Measurements from ENCODE around the gene SLC35F3. TPM values are rescaled to one million over a fixed set of nuclear protein-coding genes. Genes with fewer than 3 reads are reported as not detected.

SLC35F3 gene
- total RNA-seq, 2 experiments from 2014 or later, result not detected

DNA sequence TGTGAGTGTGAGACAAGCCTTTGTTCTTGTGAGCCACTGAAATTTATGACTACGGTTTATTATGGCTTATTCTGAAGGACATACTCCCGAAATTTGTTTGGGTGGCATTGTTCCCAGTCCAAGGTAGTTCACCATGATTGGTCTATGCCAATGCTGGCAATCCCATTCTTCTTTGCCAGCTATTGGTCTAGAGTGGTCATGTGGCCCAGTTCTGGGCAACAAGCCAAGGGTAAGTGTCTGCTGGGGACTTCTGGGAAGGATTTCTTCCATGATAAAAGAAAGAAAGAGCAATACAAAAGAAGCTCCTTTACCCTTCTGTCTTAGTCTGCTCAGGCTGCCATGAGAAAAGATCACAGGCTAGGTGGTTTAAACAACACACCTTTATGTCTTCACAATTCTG is 201.6 kb downstream of the SLC35F3 start:
- ChIA-PET POLR2A (interaction anchor here (1.1 kb wide), 1 partner anchor 13 kb away, joined by 6 read pairs; no protein-coding TSS in a partner anchor), CTCF (ENCODE audit: unreplicated experiment) (no interaction called here)
- intact Hi-C loops (cut with micrococcal nuclease; ENCODE audit: unreplicated experiment), result no loop called here
- Histone ChIP-seq H3K36me3 (ENCODE audit: insufficient read depth, low read length) (no peaks in the 10 kb centered on the region), H3K27ac (ENCODE audit: low read depth, low read length, poor library complexity, severe bottlenecking) (no peak overlapping the region), H3K9me3 (ENCODE audit: low read length) (no peaks in the 10 kb centered on the region), H2AFZ (ENCODE audit: low read length) (no peak overlapping the region), H3K9me2 (ENCODE audit: insufficient read depth, low read length) (no peaks in the 10 kb centered on the region), H3K4me2 (ENCODE audit: low read length) (no peak overlapping the region), H3K4me1 (ENCODE audit: insufficient read depth, low read length, poor library complexity, severe bottlenecking) (no peaks in the 10 kb centered on the region), H3K79me2 (ENCODE audit: insufficient read depth, low read depth, low read length) (no peaks in the 10 kb centered on the region), H4K20me1 (ENCODE audit: insufficient read depth, low read length) (no peaks in the 10 kb centered on the region), H3K4me3 (ENCODE audit: low read depth, low read length, poor library complexity, severe bottlenecking) (no peak overlapping the region)
- DNase-seq (ENCODE audit: low spot score), result no peak
- TF ChIP-seq EZH2phosphoT487 (IDR thresholded peaks at IDR 0.05; ENCODE audit: borderline replicate concordance, low read depth, low read length) (no peak), CTCF (conservative IDR thresholded peaks at IDR 0.05; ENCODE audit: low read length) (no peak)
- no TSS peak for BruUV-seq (replicated peaks)

- H4K20me1 ChIP-seq (ENCODE audit: insufficient read depth, low read length), result no peaks in the 10 kb centered on the region
- no peaks in the 10 kb centered on the region for H3K9me3 ChIP-seq (ENCODE audit: low read length)
- no TSS peak for BruUV-seq (replicated peaks)
- H3K79me2 ChIP-seq (ENCODE audit: insufficient read depth, low read depth, low read length), result no peaks in the 10 kb centered on the region
- H2AFZ ChIP-seq (ENCODE audit: low read length), result no peak overlapping the region
- DNase-seq (ENCODE audit: low spot score), result no peak
- CTCF ChIA-PET (ENCODE audit: unreplicated experiment), result no interaction called here
- intact Hi-C loops (cut with micrococcal nuclease; ENCODE audit: unreplicated experiment), result no loop called here
- H3K4me1 ChIP-seq (ENCODE audit: insufficient read depth, low read length, poor library complexity, severe bottlenecking), result no peaks in the 10 kb centered on the region
- no peak overlapping the region for H3K4me3 ChIP-seq (ENCODE audit: low read depth, low read length, poor library complexity, severe bottlenecking)
- no peak overlapping the region for H3K4me2 ChIP-seq (ENCODE audit: low read length)
- TF ChIP-seq EZH2phosphoT487 (IDR thresholded peaks at IDR 0.05; ENCODE audit: borderline replicate concordance, low read depth, low read length), result no peak
- no peak for TF ChIP-seq CTCF (conservative IDR thresholded peaks at IDR 0.05; ENCODE audit: low read length)
- POLR2A ChIA-PET, result interaction anchor here (0.7 kb wide), 1 partner anchor 62 kb away, joined by 3 read pairs; no protein-coding TSS in a partner anchor
- H3K27ac ChIP-seq (ENCODE audit: low read depth, low read length, poor library complexity, severe bottlenecking), result no peak overlapping the region
- H3K36me3 ChIP-seq (ENCODE audit: insufficient read depth, low read length), result no peaks in the 10 kb centered on the region
- no peaks in the 10 kb centered on the region for H3K9me2 ChIP-seq (ENCODE audit: insufficient read depth, low read length)
Measured at GRCh38 chr1:234107416-234108021, 203.0 kb downstream of the SLC35F3 start.

- Histone ChIP-seq H2AFZ (ENCODE audit: low read length) (no peak overlapping the region), H3K9me2 (ENCODE audit: insufficient read depth, low read length) (no peaks in the 10 kb centered on the region), H3K36me3 (ENCODE audit: insufficient read depth, low read length) (no peaks in the 10 kb centered on the region), H3K9me3 (ENCODE audit: low read length) (no peaks in the 10 kb centered on the region), H3K4me3 (ENCODE audit: low read depth, low read length, poor library complexity, severe bottlenecking) (no peak overlapping the region), H3K4me2 (ENCODE audit: low read length) (no peak overlapping the region), H4K20me1 (ENCODE audit: insufficient read depth, low read length) (no peaks in the 10 kb centered on the region), H3K27ac (ENCODE audit: low read depth, low read length, poor library complexity, severe bottlenecking) (no peak overlapping the region), H3K79me2 (ENCODE audit: insufficient read depth, low read depth, low read length) (no peaks in the 10 kb centered on the region), H3K4me1 (ENCODE audit: insufficient read depth, low read length, poor library complexity, severe bottlenecking) (no peaks in the 10 kb centered on the region)
- BruUV-seq (replicated peaks), result no TSS peak
- intact Hi-C loops (cut with micrococcal nuclease; ENCODE audit: unreplicated experiment), result no loop called here
- ChIA-PET CTCF (ENCODE audit: unreplicated experiment) (no interaction called here), POLR2A (no interaction called here)
- TF ChIP-seq EZH2phosphoT487 (IDR thresholded peaks at IDR 0.05; ENCODE audit: borderline replicate concordance, low read depth, low read length) (no peak), CTCF (conservative IDR thresholded peaks at IDR 0.05; ENCODE audit: low read length) (no peak)
- no peak for DNase-seq (ENCODE audit: low spot score)
Measured at GRCh38 chr1:234108921-234109320, 204.4 kb downstream of the SLC35F3 start.
